ENCODE results near the gene SLC2A11. TPM values are rescaled to one million over a fixed set of nuclear protein-coding genes. Genes with fewer than 3 reads are reported as not detected.
"Not testable (repeated sequence)": the region's sequence is repeated elsewhere in the genome, so short reads cannot be mapped to it uniquely, and the experiment has no call there.

Gene SLC2A11
- total RNA-seq, 5 donors from 2014 or later (not counting 1 experiment from before 2014, with no cell fraction given), result 16.2 to 24.2 (median 18.6) TPM

DNA sequence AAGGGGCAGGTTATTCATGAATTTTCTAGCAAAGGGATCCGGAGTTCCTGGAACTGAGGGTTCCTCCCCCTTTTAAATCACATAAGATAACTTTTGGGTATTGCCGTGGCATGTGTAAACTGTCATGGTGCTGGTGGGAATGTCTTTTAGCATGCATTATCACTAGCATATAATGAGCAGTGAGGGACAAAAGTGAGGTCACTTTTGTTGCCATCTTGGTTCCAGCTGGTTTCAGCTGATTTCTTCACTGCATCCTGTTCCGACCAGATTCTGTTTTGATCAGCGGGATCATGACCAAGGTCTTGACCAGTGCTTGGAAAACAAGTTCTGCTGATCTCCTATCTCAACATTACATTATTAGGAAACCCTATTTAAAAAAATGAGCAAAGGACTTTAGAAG, 43.9 kb downstream of the SLC2A11 start:
- ATAC-seq (replicated peaks in 1 of 4) (no peak), DNase-seq (no peak)
- peaks cover 13% of the 10 kb centered on the region for H3K36me3 Mint-ChIP-seq
- peaks cover 0 to 5% (median 5%) of the 10 kb centered on the region in 3 donors for H3K4me1 Mint-ChIP-seq
- H3K27ac Mint-ChIP-seq, result no peak overlapping the region
- Histone ChIP-seq H3K4me1 (ENCODE audit: control insufficient read depth in 1 of 2, extremely low read depth in 1 of 2, insufficient read depth in 2 of 2, low read length in 2 of 2) (peaks cover 0 to 4% of the 10 kb centered on the region in 2 experiments), H3K36me3 (ENCODE audit: control insufficient read depth in 2 of 2, extremely low read depth in 1 of 2, insufficient read depth in 1 of 2, low read length in 1 of 2) (peaks cover 0 to 20% of the 10 kb centered on the region in 2 donors), H3K4me3 (ENCODE audit: control insufficient read depth in 1 of 2, extremely low read depth in 1 of 2, low read length in 1 of 2) (no peak overlapping the region), H3K27ac (ENCODE audit: low read length) (no peak overlapping the region), H3K27me3 (replicated peaks in 1 of 2; ENCODE audit: control insufficient read depth in 2 of 2, extremely low read depth in 1 of 2, insufficient read depth in 2 of 2, low read length in 1 of 2) (peaks cover 0 to 30% of the 10 kb centered on the region in 2 experiments), H3K9me3 (no peaks in the 10 kb centered on the region)
- ChIA-PET POLR2A (no interaction called here), CTCF (interaction anchor here in 1 of 2 donors (0.6 kb wide), 1 partner anchor 183 kb away, joined by 3 read pairs; no protein-coding TSS in a partner anchor)
- peaks cover 3 to 4% (median 3%) of the 10 kb centered on the region in 3 donors for H3K9me3 Mint-ChIP-seq
- no peak overlapping the region for H3K4me3 Mint-ChIP-seq
- WGBS (ENCODE audit: insufficient coverage), result 100% methylated on average over 2 of the region's 4 CpGs
- peaks cover 4 to 15% of the 10 kb centered on the region in 2 donors for H3K27me3 Mint-ChIP-seq

DNA sequence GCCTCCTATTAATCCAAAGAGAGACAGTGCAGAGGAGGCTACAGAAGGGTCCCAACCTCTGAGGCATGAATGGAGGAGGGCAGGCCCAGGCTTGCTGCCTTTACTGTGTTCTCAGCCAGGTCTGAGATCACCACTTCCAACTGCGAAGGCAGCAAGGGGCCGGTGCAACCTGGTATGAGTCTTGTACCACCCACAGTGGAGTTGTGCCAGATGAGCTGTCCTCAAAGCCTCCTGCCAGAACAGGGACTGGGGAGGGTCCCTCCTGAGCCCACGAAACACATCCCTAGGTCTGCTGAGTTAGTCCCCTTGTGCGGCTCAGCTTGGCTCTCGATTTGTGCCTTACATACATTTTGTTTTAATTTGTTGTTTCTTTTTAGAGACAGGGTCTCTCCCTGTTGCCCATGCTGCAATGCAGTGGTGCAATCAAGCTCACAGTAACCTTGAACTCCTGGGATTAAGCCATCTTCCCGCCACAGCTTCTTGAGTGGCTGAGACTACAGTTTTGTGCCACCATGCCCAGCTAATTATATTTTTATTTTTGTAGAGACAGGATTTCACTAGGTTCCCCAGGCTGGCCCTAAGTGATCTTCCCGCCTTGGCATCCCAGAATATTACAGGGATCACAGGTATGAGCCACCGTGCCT, 45.8 kb downstream of the SLC2A11 start:
- no peak for ATAC-seq (replicated peaks in 1 of 4)
- ChIA-PET POLR2A (interaction anchor here in 1 of 2 donors (0.6 kb wide), 1 partner anchor 16 kb away, joined by 3 read pairs; no protein-coding TSS in a partner anchor), CTCF (no interaction called here)
- Mint-ChIP-seq H3K4me1 (no peaks in the 10 kb centered on the region), H3K27ac (no peak overlapping the region), H3K36me3 (peaks cover 3% of the 10 kb centered on the region), H3K9me3 (peaks cover 3 to 4% (median 3%) of the 10 kb centered on the region in 3 donors), H3K27me3 (peaks cover 4 to 16% of the 10 kb centered on the region in 2 donors), H3K4me3 (no peak overlapping the region)
- Histone ChIP-seq H3K27me3 (replicated peaks in 1 of 2; ENCODE audit: control insufficient read depth in 2 of 2, extremely low read depth in 1 of 2, insufficient read depth in 2 of 2, low read length in 1 of 2) (peaks cover 0 to 39% of the 10 kb centered on the region in 2 experiments), H3K4me1 (ENCODE audit: control insufficient read depth in 1 of 2, extremely low read depth in 1 of 2, insufficient read depth in 2 of 2, low read length in 2 of 2) (no peaks in the 10 kb centered on the region), H3K4me3 (ENCODE audit: control insufficient read depth in 1 of 2, extremely low read depth in 1 of 2, low read length in 1 of 2) (no peak overlapping the region), H3K36me3 (ENCODE audit: control insufficient read depth in 2 of 2, extremely low read depth in 1 of 2, insufficient read depth in 1 of 2, low read length in 1 of 2) (peaks cover 0 to 4% of the 10 kb centered on the region in 2 donors), H3K9me3 (no peaks in the 10 kb centered on the region), H3K27ac (ENCODE audit: low read length) (no peak overlapping the region)
- 86% methylated on average over 5 of the region's 8 CpGs for WGBS (ENCODE audit: insufficient coverage)
- no peak for DNase-seq

DNA sequence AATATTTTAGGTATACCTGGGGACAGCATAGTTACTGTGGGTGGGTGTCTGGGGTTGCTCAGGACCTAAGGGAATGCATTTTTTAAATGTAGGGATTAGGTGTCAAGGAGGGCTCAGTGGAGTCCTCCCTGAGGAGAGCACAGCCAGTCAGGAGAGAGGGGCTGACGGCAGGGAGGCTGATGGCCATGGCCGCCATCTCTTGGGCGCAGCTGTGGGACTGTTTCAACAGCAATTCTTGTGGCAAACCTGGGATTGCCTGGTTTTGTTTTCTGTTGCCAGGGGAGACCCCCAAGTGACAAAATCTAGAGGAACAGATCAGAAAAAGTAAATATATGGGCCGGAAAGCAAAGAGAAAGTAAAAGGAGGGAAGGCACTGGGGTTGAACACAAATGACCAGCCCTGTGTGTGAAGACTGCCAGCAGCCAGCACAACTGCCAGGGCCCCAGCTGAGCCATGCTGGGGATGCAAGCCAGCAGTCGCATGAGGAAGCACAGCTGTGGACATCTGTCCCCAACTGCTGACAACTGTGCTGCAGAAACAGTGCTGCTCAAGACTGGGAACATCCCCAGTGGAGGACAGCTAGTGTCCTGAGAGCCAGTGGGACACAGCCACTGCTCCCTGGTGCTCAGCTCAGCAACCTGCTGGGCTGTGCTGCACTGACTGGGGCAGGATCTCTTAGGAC, 47.0 kb downstream of the SLC2A11 start:
- no peak overlapping the region for H3K4me3 ChIP-seq (ENCODE audit: control insufficient read depth in 1 of 2, extremely low read depth in 1 of 2, low read length in 1 of 2)
- no peak overlapping the region for H3K4me3 Mint-ChIP-seq
- WGBS (ENCODE audit: insufficient coverage), result 62% methylated on average over 4 of the region's 5 CpGs
- H3K4me1 ChIP-seq (ENCODE audit: control insufficient read depth in 1 of 2, extremely low read depth in 1 of 2, insufficient read depth in 2 of 2, low read length in 2 of 2), result no peaks in the 10 kb centered on the region
- H3K9me3 Mint-ChIP-seq, result peaks cover under 1 to 4% (median 3%) of the 10 kb centered on the region in 3 donors
- no peaks in the 10 kb centered on the region for H3K9me3 ChIP-seq
- H3K27ac Mint-ChIP-seq, result no peak overlapping the region
- no peaks in the 10 kb centered on the region for H3K36me3 ChIP-seq (ENCODE audit: control insufficient read depth in 2 of 2, extremely low read depth in 1 of 2, insufficient read depth in 1 of 2, low read length in 1 of 2)
- DNase-seq, result no peak
- no peak for ATAC-seq (replicated peaks in 1 of 4)
- peaks cover under 1% of the 10 kb centered on the region for H3K36me3 Mint-ChIP-seq
- H3K27ac ChIP-seq (ENCODE audit: low read length), result no peak overlapping the region
- ChIA-PET CTCF (no interaction called here), POLR2A (no interaction called here)
- H3K4me1 Mint-ChIP-seq, result no peaks in the 10 kb centered on the region
- H3K27me3 ChIP-seq (replicated peaks in 1 of 2; ENCODE audit: control insufficient read depth in 2 of 2, extremely low read depth in 1 of 2, insufficient read depth in 2 of 2, low read length in 1 of 2), result peaks cover 0 to 39% of the 10 kb centered on the region in 2 experiments
- H3K27me3 Mint-ChIP-seq, result peaks cover 4 to 16% of the 10 kb centered on the region in 2 donors

DNA sequence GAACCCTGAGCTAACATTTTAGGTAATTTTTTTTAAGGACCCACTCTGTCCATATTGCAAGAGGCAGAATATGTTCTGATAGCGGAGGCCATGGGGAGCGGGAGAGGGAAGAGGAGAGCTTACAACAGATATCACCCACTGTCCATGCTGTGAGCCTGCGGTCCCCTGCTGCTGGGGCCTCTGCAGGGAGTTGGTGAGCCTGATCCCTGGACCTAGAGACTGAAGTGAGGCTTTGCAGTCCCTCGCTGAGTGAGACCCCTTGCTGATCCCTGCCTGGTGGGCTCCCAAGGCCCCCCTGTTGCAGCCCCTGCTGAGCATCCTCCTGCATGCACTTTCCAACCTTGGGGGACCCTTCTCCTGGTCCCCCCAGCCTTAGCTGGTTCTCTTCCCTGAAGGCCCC, 49.0 kb downstream of the SLC2A11 start:
- Histone ChIP-seq H3K36me3 (ENCODE audit: control insufficient read depth in 2 of 2, extremely low read depth in 1 of 2, insufficient read depth in 1 of 2, low read length in 1 of 2) (no peaks in the 10 kb centered on the region), H3K27ac (ENCODE audit: low read length) (no peak overlapping the region), H3K27me3 (replicated peaks in 1 of 2; ENCODE audit: control insufficient read depth in 2 of 2, extremely low read depth in 1 of 2, insufficient read depth in 2 of 2, low read length in 1 of 2) (peaks cover 0 to 39% of the 10 kb centered on the region in 2 experiments), H3K4me1 (ENCODE audit: control insufficient read depth in 1 of 2, extremely low read depth in 1 of 2, insufficient read depth in 2 of 2, low read length in 2 of 2) (no peaks in the 10 kb centered on the region), H3K4me3 (ENCODE audit: control insufficient read depth in 1 of 2, extremely low read depth in 1 of 2, low read length in 1 of 2) (no peak overlapping the region), H3K9me3 (no peaks in the 10 kb centered on the region)
- Mint-ChIP-seq H3K4me3 (no peak overlapping the region), H3K9me3 (no peaks in the 10 kb centered on the region), H3K36me3 (no peaks in the 10 kb centered on the region), H3K4me1 (no peaks in the 10 kb centered on the region), H3K27me3 (peaks cover 4 to 16% of the 10 kb centered on the region in 2 donors), H3K27ac (no peak overlapping the region)
- POLR2A ChIA-PET, result interaction anchor here in 1 of 2 donors (0.6 kb wide), 1 partner anchor 11 kb away, joined by 4 read pairs; no protein-coding TSS in a partner anchor
- WGBS (ENCODE audit: insufficient coverage), result 79% methylated on average over 2 of the region's 4 CpGs
- CTCF ChIA-PET, result no interaction called here
- ATAC-seq (replicated peaks in 1 of 4) (no peak), DNase-seq (no peak)

DNA sequence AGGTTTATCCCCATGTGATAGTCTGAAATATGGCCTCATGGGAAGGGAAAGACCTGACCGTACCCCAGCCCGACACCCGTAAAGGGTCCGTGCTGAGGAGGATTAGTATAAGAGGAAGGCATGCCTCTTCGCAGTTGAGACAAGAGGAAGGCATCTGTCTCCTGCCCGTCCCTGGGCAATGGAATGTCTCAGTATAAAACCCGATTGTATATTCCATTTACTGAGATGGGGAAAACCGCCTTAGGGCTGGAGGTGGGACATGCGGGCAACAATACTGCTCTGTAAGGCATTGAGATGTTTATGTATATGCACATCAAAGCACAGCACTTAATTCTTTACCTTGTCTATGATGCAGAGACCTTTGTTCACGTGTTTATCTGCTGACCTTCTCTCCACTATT, 49.7 kb downstream of the SLC2A11 start:
- H3K27ac ChIP-seq (ENCODE audit: low read length); H3K4me3 ChIP-seq (ENCODE audit: control insufficient read depth in 1 of 2, extremely low read depth in 1 of 2, low read length in 1 of 2); H3K36me3 ChIP-seq (ENCODE audit: control insufficient read depth in 2 of 2, extremely low read depth in 1 of 2, insufficient read depth in 1 of 2, low read length in 1 of 2); H3K4me1 Mint-ChIP-seq; H3K9me3 Mint-ChIP-seq; H3K4me1 ChIP-seq (ENCODE audit: control insufficient read depth in 1 of 2, extremely low read depth in 1 of 2, insufficient read depth in 2 of 2, low read length in 2 of 2); CTCF ChIA-PET; ATAC-seq (replicated peaks in 1 of 4); H3K36me3 Mint-ChIP-seq; H3K9me3 ChIP-seq; H3K4me3 Mint-ChIP-seq; H3K27ac Mint-ChIP-seq; DNase-seq; POLR2A ChIA-PET: not testable (repeated sequence)
- H3K27me3 ChIP-seq (replicated peaks in 1 of 2; ENCODE audit: control insufficient read depth in 2 of 2, extremely low read depth in 1 of 2, insufficient read depth in 2 of 2, low read length in 1 of 2), result peaks cover 0 to 39% of the 10 kb centered on the region in 2 experiments
- WGBS (ENCODE audit: insufficient coverage), result 70% methylated on average over 2 of the region's 10 CpGs
- peaks cover 4 to 16% of the 10 kb centered on the region in 2 donors for H3K27me3 Mint-ChIP-seq

DNA sequence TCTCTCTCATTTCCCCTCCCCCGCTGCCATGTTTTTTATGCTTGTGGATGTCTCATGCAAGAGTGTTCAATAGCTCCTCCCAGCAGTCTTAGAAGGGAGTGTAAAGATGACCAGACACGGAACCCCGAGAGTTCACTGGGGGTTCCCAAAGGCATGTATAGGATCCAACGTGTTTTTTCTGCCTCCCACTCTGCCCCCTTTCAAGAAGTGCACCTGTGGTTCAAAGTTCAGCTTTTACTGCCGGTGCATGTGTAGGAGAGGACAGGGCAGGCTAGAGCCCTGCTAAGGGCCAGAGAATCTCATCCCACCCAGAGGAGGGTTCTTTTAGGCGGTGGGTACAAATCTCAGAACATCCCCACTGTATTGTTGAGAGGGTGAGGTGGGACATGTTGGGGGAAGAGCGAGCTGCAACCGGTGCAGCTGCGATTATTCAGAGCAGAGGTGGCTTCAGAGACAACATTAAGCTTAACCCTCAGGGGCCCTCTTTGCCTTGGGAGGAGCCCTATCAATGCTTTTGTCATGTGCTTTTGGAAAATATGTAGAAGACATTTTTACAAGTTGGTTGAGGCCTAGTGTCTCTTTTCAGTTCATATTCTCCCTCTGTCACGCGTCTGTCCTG, 51.0 kb downstream of the SLC2A11 start:
- no peaks in the 10 kb centered on the region for H3K9me3 Mint-ChIP-seq
- H3K36me3 ChIP-seq (ENCODE audit: control insufficient read depth in 2 of 2, extremely low read depth in 1 of 2, insufficient read depth in 1 of 2, low read length in 1 of 2), result no peaks in the 10 kb centered on the region
- DNase-seq (no peak), ATAC-seq (replicated peaks in 1 of 4) (no peak)
- H3K4me1 Mint-ChIP-seq, result peaks cover 7 to 13% (median 8%) of the 10 kb centered on the region in 3 donors
- H3K27ac ChIP-seq (ENCODE audit: low read length), result no peak overlapping the region
- peaks cover 2 to 8% of the 10 kb centered on the region in 2 experiments for H3K4me1 ChIP-seq (ENCODE audit: control insufficient read depth in 1 of 2, extremely low read depth in 1 of 2, insufficient read depth in 2 of 2, low read length in 2 of 2)
- no peak overlapping the region for H3K27ac Mint-ChIP-seq
- no peak overlapping the region for H3K4me3 ChIP-seq (ENCODE audit: control insufficient read depth in 1 of 2, extremely low read depth in 1 of 2, low read length in 1 of 2)
- H3K4me3 Mint-ChIP-seq, result no peak overlapping the region
- H3K27me3 Mint-ChIP-seq, result peaks cover 4 to 15% of the 10 kb centered on the region in 2 donors
- no peaks in the 10 kb centered on the region for H3K9me3 ChIP-seq
- H3K36me3 Mint-ChIP-seq, result no peaks in the 10 kb centered on the region
- ChIA-PET POLR2A (no interaction called here), CTCF (interaction anchor here in 1 of 2 donors (0.6 kb wide), 1 partner anchor 14 kb away, joined by 5 read pairs; the partner anchor contains the start of gene MIF)
- peaks cover 0 to 32% of the 10 kb centered on the region in 2 experiments for H3K27me3 ChIP-seq (replicated peaks in 1 of 2; ENCODE audit: control insufficient read depth in 2 of 2, extremely low read depth in 1 of 2, insufficient read depth in 2 of 2, low read length in 1 of 2)
- 85% methylated on average over 3 of the region's 11 CpGs for WGBS (ENCODE audit: insufficient coverage)
